CD4-positive, alpha-beta T cell treated with Interleukin-10 for 1 hour (primary cell): Measurements from ENCODE around the gene SIRPD.
"Not testable (repeated sequence)": the region's sequence is repeated elsewhere in the genome, so short reads cannot be mapped to it uniquely, and the experiment has no call there.

Source experiments
- DNase-seq: peaks from one replicate; pipeline ENCODE4 v3.0.0-alpha.2; 2020

The SIRPD gene

GRCh38 chr20:1536893-1537730 lies 20.4 kb downstream of the SIRPD start:
- DNase-seq: no peak

- DNase-seq: no peak
Observed at GRCh38 chr20:1535420-1536175, 21.9 kb downstream of the SIRPD start.

GRCh38 chr20:1534526-1534925 lies 23.0 kb downstream of the SIRPD start:
- no peak for DNase-seq

- DNase-seq: peak; percentile 34
Observed at GRCh38 chr20:1533059-1533458, 24.4 kb downstream of the SIRPD start.

GRCh38 chr20:1528811-1529210 lies 28.7 kb downstream of the SIRPD start:
- DNase-seq: no peak

- no peak for DNase-seq
Observed at GRCh38 chr20:1527923-1528322, 29.6 kb downstream of the SIRPD start.

GRCh38 chr20:1526896-1527295 lies 30.6 kb downstream of the SIRPD start:
- no peak for DNase-seq

GRCh38 chr20:1526310-1526709 lies 31.2 kb downstream of the SIRPD start:
- no peak for DNase-seq

GRCh38 chr20:1524004-1524403 lies 33.5 kb downstream of the SIRPD start:
- no peak for DNase-seq

GRCh38 chr20:1517010-1517409 lies 40.5 kb downstream of the SIRPD start:
- DNase-seq: no peak

GRCh38 chr20:1513801-1514200 lies 43.7 kb downstream of the SIRPD start:
- DNase-seq: no peak

GRCh38 chr20:1509237-1509636 lies 48.3 kb downstream of the SIRPD start:
- DNase-seq: peak; percentile 37

GRCh38 chr20:1508574-1508973 lies 48.9 kb downstream of the SIRPD start:
- DNase-seq: no peak

- DNase-seq: no peak
Observed at GRCh38 chr20:1507276-1507675, 50.2 kb downstream of the SIRPD start.

- DNase-seq: no peak
Observed at GRCh38 chr20:1505871-1506270, 51.6 kb downstream of the SIRPD start.

- DNase-seq: no peak
Observed at GRCh38 chr20:1505361-1505760, 52.1 kb downstream of the SIRPD start.

GRCh38 chr20:1503564-1504227 lies 53.8 kb downstream of the SIRPD start:
- peak; percentile 86 for DNase-seq

GRCh38 chr20:1500496-1500895 lies 57.0 kb downstream of the SIRPD start:
- DNase-seq: no peak

GRCh38 chr20:1499528-1500420 lies 57.7 kb downstream of the SIRPD start:
- DNase-seq: no peak

GRCh38 chr20:1497371-1497770 lies 60.1 kb downstream of the SIRPD start:
- not testable (repeated sequence) for DNase-seq

GRCh38 chr20:1496930-1497329 lies 60.6 kb downstream of the SIRPD start:
- DNase-seq: no peak

- DNase-seq: no peak
Observed at GRCh38 chr20:1494436-1494835, 63.1 kb downstream of the SIRPD start.

- DNase-seq: no peak
Observed at GRCh38 chr20:1493536-1493935, 64.0 kb downstream of the SIRPD start.
